ENCODE data around the gene SLC22A23. TPM values are rescaled to one million over a fixed set of nuclear protein-coding genes. Genes with fewer than 3 reads are reported as not detected.

The SLC22A23 gene
- polyA plus RNA-seq, 1 donor (not counting 4 experiments of a cell fraction or from before 2014, with no cell fraction given): 4.3 TPM

- Histone ChIP-seq H3K36me3 (ENCODE audit: control insufficient read depth in 2 of 2, extremely low read depth in 1 of 2, insufficient read depth in 2 of 2, low read length in 2 of 2) (peaks cover 0 to 4% of the 10 kb centered on the region in 2 experiments), H3K9ac (ENCODE audit: control insufficient read depth, extremely low read depth, insufficient read depth, low read length) (no peak overlapping the region), H3K27ac (ENCODE audit: control insufficient read depth, insufficient read depth, low read length) (no peak overlapping the region), H2AFZ (ENCODE audit: control insufficient read depth, low read length) (no peak overlapping the region), H3K4me3 (ENCODE audit: control insufficient read depth in 2 of 3, extremely low read depth in 1 of 3, insufficient read depth in 2 of 3, low read depth in 1 of 3, low read length in 3 of 3) (no peak overlapping the region), H3K4me1 (ENCODE audit: control insufficient read depth, extremely low read depth, insufficient read depth, low read length) (peaks cover 7% of the 10 kb centered on the region), H3K9me3 (ENCODE audit: control insufficient read depth, low read depth, low read length) (no peaks in the 10 kb centered on the region), H3K27me3 (ENCODE audit: control insufficient read depth, extremely low read depth, insufficient read depth, low read length) (no peaks in the 10 kb centered on the region), H3K79me2 (ENCODE audit: control insufficient read depth, insufficient read depth, low read length) (no peaks in the 10 kb centered on the region), H3K9me1 (ENCODE audit: control insufficient read depth, extremely low read depth, insufficient read depth, low read length) (no peaks in the 10 kb centered on the region), H3K4me2 (ENCODE audit: control insufficient read depth, extremely low read depth, insufficient read depth, low read depth, low read length) (no peak overlapping the region), H4K20me1 (ENCODE audit: control insufficient read depth, extremely low read depth, insufficient read depth, low read length) (no peaks in the 10 kb centered on the region)
- dilution Hi-C loops (cut with MboI; ENCODE audit: extremely low pct_ligation_motif_present, low sequenced_read_pairs): no loop called here
- TF ChIP-seq CTCF (optimal IDR thresholded peaks at IDR 0.05 in 1 of 3, IDR thresholded peaks at IDR 0.05 in 1 of 3, conservative IDR thresholded peaks at IDR 0.05 in 1 of 3; ENCODE audit: extremely low read depth in 1 of 3, insufficient read depth in 2 of 3, low read length in 3 of 3): no peak
- TF ChIP-seq EZH2 (IDR thresholded peaks at IDR 0.05; ENCODE audit: low read length): no peak
- DNase-seq (ENCODE audit: low read depth, low spot score) (no peak), FAIRE-seq (no peak)
Measured at GRCh38 chr6:3321875-3322274, 135.0 kb downstream of the SLC22A23 start.

- Histone ChIP-seq H3K27me3 (ENCODE audit: control insufficient read depth, extremely low read depth, insufficient read depth, low read length) (no peaks in the 10 kb centered on the region), H3K9me3 (ENCODE audit: control insufficient read depth, low read depth, low read length) (no peaks in the 10 kb centered on the region), H3K4me2 (ENCODE audit: control insufficient read depth, extremely low read depth, insufficient read depth, low read depth, low read length) (no peak overlapping the region), H3K36me3 (ENCODE audit: control insufficient read depth in 2 of 2, extremely low read depth in 1 of 2, insufficient read depth in 2 of 2, low read length in 2 of 2) (peaks cover 0 to 4% of the 10 kb centered on the region in 2 experiments), H3K79me2 (ENCODE audit: control insufficient read depth, insufficient read depth, low read length) (no peaks in the 10 kb centered on the region), H3K4me1 (ENCODE audit: control insufficient read depth, extremely low read depth, insufficient read depth, low read length) (peaks cover 7% of the 10 kb centered on the region), H4K20me1 (ENCODE audit: control insufficient read depth, extremely low read depth, insufficient read depth, low read length) (no peaks in the 10 kb centered on the region), H3K4me3 (ENCODE audit: control insufficient read depth in 2 of 3, extremely low read depth in 1 of 3, insufficient read depth in 2 of 3, low read depth in 1 of 3, low read length in 3 of 3) (no peak overlapping the region), H3K9ac (ENCODE audit: control insufficient read depth, extremely low read depth, insufficient read depth, low read length) (no peak overlapping the region), H3K27ac (ENCODE audit: control insufficient read depth, insufficient read depth, low read length) (no peak overlapping the region), H3K9me1 (ENCODE audit: control insufficient read depth, extremely low read depth, insufficient read depth, low read length) (no peaks in the 10 kb centered on the region), H2AFZ (ENCODE audit: control insufficient read depth, low read length) (no peak overlapping the region)
- dilution Hi-C loops (cut with MboI; ENCODE audit: extremely low pct_ligation_motif_present, low sequenced_read_pairs): no loop called here
- TF ChIP-seq EZH2 (IDR thresholded peaks at IDR 0.05; ENCODE audit: low read length) (no peak), CTCF (optimal IDR thresholded peaks at IDR 0.05 in 1 of 3, IDR thresholded peaks at IDR 0.05 in 1 of 3, conservative IDR thresholded peaks at IDR 0.05 in 1 of 3; ENCODE audit: extremely low read depth in 1 of 3, insufficient read depth in 2 of 3, low read length in 3 of 3) (no peak)
- DNase-seq (ENCODE audit: low read depth, low spot score) (no peak), FAIRE-seq (no peak)
Measured at GRCh38 chr6:3321042-3321441, 135.8 kb downstream of the SLC22A23 start.

Measured in keratinocyte (primary cell).